CD4-positive, alpha-beta T cell treated with Interferon gamma for 1 hour (primary cell): Measurements from ENCODE around the gene TMEM123.
"Not testable (repeated sequence)": the region's sequence is repeated elsewhere in the genome, so short reads cannot be mapped to it uniquely, and the experiment has no call there.

ENCODE experiments used
- DNase-seq: peaks from one replicate; pipeline ENCODE4 v3.0.0-alpha.2; 2020

Gene TMEM123

DNA sequence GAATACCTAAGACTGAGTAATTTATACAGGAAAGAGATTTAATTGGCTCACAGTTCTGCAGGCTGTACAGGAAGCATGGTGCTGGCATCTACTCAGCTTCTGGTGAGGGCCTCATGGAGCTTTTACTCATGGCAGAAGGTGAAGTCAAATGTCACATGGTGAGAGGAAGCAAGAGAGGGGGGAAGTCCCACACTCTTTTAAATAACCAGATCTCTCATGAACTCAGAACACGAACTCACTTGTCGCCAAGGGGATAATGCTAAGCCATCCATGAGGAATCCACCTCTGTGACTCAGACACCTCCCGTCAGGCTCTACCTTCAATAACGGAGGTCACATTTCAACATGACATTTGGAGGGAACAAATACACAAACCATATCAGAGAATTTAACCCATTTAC lies 63.3 kb downstream of the TMEM123 start:
- no peak for DNase-seq

DNA sequence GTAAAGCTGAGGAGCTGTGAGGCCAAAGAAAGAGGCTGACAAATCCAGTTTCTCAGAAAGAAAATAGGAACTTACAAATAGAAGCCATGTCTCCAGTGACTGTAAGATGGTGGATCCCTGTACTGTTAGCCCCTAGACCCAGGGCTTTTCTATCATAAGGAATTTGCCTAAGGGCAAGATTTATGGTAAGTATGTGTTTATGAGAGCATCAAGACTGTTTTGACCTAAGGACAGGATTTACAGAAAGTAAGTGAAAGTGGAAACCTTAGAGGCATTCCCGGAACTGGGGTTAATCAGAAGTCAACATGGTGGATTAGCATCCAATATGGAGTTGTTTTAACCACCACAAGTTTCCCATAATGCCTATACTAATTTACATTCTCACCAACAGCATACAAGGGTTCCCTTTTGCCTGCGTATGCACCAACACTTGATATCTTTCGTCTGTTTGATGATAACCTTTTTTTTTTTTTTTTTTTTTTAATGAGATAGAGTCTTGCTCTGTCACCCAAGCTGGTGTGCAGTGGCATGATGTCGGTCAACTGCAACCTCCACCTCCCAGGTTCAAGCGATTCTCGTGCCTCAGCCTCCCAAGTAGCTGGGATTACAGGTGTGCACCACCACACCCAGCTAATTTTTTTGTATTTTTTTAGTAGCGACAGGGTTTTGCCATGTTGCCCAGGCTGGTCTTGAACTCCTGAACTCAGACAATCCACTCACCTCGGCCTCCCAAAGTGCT lies 65.4 kb downstream of the TMEM123 start:
- no peak for DNase-seq

DNA sequence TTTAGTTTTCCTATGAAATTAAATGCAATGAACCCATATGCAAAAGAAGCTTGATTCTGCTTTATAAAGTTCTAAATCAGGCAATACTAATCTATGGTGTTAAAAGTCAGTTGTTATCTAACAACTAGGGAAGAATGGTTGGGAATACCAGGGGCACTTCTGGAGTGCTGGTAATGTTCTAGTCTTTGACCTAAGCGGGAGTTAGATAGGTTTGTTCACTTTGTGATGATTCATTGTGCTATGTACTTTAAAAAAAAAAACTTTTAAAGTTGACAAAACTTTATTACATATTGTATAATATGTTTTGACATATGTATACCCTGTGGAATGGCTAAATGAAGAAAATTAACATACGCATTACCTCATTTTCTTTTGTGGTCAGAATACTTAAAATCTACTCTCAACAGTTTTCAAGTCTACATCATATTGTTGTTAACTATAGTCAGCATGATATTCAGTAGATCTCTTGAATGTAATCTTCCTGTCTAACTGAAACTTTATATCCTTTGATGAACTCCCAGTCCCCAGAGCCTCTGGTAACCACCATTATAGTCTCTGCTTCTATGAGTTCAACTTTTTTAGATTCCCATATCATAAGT lies 66.3 kb downstream of the TMEM123 start:
- DNase-seq, result no peak

DNA sequence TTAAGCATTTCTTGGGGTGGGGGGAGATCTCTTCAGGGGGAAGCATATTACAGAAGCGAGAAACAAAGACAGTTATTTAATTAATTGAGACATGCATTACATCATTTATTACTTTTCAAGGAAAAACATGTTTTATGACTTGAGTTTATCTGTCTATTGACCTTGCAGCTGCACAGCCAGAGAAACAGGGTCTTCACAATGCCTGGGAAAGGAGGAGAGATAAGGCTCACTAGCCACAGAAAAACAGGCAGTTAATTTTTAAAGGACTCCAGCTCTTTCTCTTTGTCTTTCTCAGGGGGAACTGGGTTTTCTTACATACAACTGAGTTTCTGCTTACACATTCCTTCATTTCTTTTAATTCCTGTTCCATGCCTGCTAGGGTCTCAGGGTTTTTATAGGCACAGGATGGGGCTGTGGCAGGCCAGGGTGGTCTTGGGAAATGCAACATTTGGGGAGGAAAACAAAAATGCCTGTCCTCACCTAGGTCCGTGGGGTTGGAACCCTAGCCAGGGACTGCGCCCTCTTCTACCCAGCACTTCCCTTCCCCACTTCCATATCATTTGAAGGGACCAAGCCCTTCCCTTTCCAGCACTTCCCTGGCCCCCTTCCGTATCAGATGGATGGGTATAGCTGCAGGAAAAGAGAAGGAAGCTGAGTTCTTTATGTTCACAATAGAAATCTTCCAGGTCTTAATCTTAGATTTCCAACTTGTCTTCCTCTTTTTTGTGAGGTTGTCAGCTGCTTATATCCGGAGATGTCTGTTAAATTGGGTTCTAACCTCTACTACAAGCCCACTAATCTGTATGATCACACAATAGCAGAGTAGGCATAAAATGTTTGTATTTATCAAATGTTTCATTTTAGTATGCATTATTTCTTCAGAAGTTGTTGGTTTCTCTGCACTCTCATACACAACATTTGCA lies 67.2 kb downstream of the TMEM123 start:
- DNase-seq, result no peak

DNA sequence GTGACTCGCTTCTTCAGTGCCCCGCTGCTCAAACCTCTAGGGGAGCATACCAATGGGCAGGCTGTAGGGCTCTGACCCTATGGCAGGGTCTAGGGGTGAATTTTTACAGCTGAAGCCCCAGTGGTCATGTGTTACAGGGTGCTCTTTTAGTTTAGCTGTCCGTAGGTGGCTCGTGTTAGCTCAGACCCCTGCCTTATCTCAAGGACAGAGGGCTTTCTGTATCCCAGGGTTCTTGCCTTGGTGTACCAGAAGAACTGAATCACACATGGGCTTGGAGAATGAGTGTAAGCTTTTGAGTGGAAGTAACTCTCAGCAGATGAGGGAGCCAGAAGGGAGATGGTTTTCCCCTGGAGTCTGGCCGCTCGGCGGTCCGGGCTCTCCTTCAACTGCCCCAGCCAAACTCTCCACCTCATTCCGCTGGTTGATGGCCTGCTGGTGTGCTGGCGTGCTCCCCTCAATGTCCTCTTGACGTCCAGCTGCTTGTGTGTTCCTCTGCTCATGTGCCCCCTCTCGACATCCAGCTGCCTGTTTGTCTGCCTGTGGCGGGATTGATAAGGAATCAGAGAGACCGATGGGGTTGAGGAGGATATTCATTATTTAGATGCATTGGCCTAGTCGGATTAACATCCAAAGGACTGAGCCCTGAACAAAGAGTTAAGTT lies 68.0 kb downstream of the TMEM123 start:
- DNase-seq, result no peak

DNA sequence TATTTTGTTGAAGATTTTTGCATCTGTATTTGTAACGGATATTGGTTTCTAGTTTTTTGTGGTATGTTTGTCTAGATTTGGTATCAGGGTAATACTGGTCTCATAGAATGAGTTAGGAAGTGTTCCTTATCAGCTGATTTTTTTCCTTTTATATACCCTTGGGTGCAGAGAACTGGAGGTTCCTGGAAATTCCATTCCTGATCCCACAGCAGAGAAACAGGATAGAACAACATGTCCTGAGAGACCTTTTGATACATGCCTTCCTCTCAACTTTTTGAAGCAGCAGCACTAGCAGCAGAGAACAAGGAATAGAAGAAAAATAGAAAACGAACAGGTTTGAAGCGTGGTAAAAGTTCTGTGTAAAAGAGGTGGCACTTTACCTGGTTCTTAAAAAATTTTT lies 68.7 kb downstream of the TMEM123 start:
- no peak for DNase-seq

DNA sequence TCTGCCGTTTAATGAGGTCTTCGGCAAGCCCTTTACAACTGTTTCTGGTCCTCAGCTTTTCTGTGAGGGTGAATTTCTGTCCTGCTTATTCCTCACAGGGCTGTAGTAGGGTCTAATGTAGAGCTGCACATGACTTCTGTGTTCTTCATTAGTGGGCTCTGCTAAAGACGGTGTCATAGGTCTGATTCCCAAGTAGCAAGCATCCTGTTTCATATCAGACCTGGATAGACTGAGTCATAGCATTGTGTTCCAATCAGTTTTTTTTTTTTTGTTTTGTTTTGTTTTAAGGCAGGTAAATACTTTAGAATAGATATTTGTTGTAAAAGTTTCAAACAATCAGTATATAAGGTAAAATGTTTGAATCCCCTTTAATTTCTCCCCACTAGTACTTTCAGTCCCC lies 70.2 kb downstream of the TMEM123 start:
- no peak for DNase-seq

DNA sequence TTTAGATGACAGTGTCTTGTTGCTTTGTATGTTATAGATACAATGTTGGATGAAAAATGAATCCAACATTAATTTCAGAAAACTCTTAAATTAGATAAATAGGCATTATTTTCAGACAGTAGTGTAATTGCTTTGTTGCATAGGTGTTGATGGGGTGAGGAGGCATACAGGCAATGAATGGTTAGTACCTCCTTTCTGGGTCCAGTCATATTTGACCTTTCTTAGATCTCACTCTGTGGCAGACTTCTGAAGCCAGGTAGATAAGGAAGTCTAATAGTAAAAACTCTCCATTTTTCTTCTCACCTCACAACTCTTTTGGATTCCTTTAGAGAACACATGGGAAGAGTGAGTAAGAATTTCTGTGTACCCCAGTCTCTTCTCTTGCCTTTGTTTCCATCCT lies 73.7 kb downstream of the TMEM123 start:
- DNase-seq, result no peak

DNA sequence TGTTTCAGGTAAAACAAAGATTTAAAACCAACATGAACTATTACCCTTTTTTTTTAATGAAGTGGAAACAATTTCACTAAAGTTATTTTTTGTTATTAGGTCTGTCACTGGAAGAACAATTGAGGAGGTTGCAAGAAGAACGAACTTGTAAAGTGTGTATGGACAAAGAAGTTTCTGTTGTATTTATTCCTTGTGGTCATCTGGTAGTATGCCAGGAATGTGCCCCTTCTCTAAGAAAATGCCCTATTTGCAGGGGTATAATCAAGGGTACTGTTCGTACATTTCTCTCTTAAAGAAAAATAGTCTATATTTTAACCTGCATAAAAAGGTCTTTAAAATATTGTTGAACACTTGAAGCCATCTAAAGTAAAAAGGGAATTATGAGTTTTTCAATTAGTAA lies 74.7 kb downstream of the TMEM123 start:
- DNase-seq, result no peak

DNA sequence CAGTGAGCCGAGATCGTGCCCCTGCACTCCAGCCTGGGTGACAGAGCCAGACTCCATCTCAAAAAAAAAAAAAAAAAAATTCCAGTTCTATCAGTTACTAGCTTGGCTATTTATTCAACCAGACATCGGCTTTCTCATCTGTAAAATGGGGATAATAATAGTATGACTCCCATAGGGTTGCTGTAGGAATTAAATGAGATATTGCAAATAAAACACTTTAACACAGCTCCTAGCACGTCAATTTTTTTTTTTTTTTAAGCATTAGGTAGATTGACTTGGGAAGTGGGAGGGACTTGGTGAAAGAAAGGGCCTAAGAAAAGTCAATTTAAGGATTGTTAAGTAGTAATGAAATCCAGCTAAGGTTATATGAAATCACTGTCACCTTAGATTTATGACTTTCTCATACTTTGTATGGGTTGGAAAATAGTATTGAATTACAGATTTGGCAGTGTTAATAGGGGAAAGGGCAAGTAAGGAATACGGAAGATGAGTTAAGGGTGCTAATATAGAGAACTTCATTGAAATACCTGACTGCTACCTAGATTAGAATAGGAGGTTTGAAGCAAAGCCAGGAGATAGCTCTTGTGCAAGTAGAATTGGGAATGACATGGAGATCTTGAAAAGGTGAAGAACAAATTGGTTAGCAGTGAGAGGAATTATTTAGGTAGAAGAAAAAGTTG lies 76.7 kb downstream of the TMEM123 start:
- no peak for DNase-seq

DNA sequence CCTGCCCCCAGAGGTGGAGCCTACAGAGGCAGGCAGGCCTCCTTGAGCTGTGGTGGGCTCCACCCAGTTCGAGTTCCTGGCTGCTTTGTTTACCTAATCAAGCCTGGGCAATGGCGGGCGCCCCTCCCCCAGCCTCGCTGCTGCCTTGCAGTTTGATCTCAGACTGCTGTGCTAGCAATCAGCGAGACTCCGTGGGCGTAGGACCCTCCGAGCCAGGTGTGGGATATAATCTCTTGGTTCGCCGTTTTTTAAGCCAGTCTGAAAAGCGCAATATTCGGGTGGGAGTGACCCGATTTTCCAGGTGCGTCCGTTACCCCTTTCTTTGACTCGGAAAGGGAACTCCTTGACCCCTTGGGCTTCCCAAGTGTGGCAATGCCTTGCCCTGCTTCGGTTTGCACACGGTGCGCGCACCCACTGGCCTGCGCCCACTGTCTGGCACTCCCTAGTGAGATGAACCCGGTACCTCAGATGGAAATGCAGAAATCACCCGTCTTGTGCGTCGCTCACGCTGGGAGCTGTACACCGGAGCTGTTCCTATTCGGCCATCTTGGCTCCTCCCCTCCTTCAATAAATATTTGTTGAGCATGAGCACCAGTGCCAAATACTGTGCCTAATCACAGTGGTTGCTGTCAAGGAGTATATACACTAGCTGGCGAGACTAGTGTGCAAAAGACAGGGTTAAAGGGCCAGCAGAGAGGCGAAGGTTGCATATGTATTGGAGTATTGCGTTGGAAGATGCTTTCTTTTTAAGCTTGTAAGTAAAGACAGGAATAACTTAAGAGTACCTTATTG lies 77.7 kb downstream of the TMEM123 start:
- DNase-seq, result not testable (repeated sequence)

DNA sequence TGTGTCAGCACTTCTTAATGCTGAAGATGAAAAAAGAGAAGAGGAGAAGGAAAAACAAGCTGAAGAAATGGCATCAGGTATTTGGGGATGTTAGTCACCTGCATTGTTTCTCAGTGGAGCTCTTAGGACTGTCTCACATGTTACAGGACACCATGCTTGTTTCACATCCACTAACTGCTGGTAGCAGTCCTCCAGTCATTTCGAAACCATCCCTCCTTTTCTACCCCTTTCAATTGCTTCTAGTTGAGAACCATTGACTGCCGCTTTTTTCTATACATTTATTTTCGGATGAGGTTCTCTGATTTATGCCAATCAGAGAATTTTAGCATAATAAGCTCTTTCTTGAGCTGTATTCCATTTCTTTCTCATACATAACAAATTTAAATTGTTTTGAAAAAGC lies 84.1 kb downstream of the TMEM123 start:
- no peak for DNase-seq

DNA sequence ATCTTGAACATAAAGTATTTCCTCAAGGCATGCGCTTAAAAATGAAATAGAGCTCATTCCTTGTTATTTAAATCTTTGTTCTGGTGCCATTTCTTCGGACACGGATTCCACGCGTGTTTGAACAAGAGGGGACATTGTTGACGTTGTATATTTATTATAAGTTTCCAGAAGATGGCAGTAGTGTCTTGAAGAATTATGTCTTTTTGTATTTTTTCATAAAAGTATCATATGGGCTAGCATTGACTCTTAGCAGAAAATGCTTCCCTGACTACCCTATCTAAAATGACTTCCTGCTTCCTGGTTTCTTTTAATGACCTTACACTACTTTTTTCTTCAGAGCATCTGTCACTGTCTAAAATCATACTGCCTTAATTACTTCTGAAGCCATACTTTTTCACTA lies 85.2 kb downstream of the TMEM123 start:
- no peak for DNase-seq

DNA sequence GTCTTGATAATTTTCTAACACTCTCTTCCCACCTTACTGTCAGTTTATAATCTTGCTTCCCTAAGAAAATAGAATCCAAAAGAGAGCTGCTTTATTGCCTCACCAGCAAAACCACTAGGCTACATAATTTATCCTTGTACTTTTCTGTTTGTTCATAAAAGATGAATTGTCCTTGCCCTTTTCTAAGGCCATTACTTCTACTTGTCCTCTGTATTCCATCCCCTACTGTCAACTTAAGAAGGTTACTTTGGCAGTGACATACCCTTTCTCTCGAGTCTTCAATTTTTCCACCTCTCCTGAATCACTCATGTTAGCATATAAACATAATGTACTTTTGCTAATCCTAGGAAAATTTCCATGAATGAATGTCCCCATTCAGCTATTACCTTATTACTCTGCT lies 87.6 kb downstream of the TMEM123 start:
- DNase-seq, result no peak

DNA sequence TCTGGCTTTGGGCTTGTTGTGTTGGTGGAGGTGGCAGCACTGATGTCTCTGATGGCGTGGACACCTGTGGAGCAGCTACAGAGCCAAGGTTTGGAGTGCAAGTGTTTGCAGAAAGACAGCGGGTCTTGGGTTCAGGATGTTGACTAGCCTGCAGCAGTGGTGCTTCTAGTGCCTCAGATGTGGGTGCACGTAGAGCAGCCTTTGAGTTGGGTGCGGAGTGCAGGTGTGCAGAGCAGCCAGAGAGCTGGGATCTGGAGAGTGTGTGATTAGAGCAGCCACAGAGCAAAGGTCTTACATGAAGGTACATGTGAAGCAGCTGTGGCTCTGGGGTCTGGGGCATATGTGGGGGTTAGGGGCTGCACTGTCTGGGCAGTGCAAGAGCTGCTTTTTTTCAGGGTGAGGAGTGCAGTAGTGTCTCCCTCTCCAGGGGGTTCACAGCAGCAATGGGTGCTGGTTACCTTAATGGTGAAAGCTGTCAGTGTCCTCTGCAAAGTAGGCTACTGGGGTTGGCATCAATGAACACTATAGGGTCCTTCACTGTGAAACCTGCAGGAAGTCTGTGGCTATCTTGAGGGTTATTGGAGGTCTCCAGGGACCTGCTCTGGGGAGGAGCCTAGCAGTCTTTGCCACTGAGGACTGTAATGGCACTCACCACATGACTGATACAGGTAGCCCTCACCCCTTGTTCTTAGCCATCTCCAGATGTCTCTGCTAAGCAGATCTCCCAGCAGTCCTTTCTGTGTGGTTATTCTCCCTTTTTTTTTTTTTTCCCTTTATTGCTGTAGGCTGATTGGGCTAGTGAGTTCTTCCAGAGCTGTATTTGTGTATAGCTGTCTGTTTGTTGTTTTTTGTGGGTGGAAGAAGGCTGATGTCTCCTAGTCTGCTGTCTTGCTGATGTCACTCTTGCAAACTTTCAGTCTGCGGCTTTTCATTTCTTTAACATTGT lies 91.2 kb downstream of the TMEM123 start:
- peak; percentile 62 for DNase-seq

DNA sequence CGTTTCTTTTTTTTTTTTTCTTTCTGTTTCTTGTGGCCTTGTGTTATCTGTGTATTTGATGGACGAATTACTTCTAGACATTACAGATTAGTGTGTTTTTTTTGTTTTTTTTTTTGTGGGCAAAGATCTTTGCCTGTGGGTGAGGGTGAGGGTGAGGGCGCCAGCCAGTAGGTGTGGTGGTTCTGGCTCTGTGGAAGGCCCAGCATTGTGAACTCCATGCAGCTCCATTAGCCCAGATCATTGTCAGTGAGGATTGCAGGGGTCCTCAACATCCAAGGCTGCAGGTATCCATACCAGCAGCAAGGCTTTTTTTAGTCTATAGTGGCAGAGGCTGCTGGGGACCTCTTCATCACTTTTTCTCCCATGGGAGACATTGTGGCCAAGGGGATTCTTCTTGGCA lies 91.9 kb downstream of the TMEM123 start:
- peak; percentile 33 for DNase-seq

DNA sequence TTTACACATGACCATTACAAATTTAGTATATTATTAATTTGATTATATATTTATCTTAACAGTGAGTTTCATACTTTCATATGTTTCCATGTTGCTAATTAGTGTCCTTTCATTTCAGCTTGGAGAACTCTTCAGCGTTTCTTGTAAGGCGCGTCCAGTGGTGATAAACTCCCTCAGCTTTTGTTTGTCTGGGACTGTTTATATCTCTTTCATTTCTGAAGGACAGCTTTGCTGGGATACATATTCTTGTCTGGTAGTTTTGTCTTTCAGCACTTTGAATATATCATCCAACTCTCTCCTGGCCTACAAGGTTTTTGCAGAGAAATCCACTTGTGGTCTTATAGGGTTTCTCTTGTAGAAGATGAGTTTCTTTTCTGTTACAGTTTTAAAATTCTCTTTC lies 93.2 kb downstream of the TMEM123 start:
- DNase-seq, result no peak

DNA sequence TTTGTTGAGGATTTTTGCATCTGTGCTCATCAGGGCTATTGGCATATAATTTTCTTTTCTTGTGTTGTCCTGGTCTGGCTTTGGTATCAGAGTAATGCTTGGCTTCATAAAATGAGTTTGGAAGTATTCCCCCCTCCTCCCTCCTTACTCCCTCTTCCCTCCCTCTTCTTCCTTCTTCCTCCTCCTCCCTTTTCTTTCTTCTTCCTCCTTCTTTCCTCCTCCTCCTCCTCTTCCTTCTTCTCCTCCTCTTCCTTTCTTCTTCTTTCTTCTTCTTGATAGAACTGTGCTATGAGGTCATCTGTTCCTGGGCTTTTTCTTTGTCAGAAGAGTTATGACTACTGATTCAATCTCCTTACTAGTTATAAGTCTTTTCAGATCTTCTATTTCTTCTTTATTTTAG lies 95.4 kb downstream of the TMEM123 start:
- DNase-seq, result no peak

DNA sequence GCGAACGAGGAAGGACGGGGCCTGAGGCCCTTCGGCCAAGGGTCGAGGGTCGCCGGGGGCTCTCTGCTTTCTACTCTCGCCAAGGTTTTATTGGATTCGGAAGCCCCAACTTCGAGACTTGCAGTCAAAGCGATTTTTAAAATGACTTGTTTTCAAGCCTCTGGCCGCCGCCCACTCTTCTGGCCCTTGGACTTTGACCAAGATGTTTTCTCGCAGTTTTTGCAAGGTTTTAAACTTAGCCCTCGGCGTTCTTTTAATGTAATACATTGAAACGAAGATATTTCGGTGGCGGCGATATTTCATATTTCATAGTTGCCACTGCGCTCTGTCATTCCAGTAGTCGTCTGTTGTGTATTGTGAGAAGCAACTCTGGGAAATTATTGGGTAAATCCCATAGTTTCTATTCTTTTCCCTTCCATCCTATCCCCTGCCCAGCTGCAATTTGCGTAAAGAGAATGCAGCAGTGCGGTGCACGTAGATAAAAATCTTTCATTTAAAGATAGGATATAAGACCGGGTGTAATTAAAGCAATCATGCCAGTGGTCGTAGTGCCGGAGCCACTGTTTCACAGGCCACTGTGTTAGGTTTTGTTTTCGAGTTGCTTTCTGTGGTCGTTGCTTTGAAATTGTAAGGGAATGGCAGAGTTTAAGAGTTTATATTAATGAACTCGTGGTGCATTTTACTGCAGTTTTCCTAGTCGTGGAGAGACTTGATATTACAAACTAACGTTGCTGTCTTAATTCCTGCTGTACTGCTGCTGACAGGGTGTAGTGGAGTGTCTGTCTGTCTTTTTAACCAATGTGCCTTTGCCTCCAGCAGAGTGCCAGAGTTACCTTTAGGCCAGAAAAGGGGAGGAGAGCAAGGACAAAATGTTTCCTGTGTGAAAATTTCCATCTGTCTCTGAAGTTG lies 104.8 kb downstream of the TMEM123 start:
- no peak for DNase-seq
